GM12878 (cell line): ENCODE measurements around the gene KLHDC8A. TPM values are rescaled to one million over a fixed set of nuclear protein-coding genes. Genes with fewer than 3 reads are reported as not detected.

Source experiments
- ATAC-seq: fragments of 200-7000 bp; cut with Tn5 transposase; 3 replicates; pipeline ENCODE4 v1.9.1; 2020; ENCODE audit warnings: mild to moderate bottlenecking, moderate library complexity
- BruUV-seq: library from RNA; stranded (reverse); fragments of 400-500 nt; replicated peaks from 2 replicates; lab custom pipeline; 2021; lab: Mats Ljungman, UMichigan
- CTCF ChIA-PET: fragments of 300-600 bp; sonication (Branson Sonifier 250); formaldehyde crosslinking; extraction: SDS; loops from one replicate; lab custom pipeline; 2021; ENCODE audit warnings: inconsistent platforms; lab: Yijun Ruan, JAX
- POLR2A ChIA-PET: fragments of 350-600 bp; formaldehyde crosslinking; extraction: SDS; loops from one replicate; lab custom pipeline; 2021; ENCODE audit warnings: inconsistent platforms; lab: Charles Lee
- RAD21 ChIA-PET: fragments of 300-600 bp; sonication (Branson Sonifier 250); formaldehyde crosslinking; loops from one replicate; lab custom pipeline; 2023; ENCODE audit warnings: antibody characterized with exemption; ENCODE audit not compliant: unreplicated experiment; lab: Charles Lee
- SMC1A ChIA-PET: fragments of 300-600 bp; sonication (Branson Sonifier 250); formaldehyde crosslinking; loops from one replicate; lab custom pipeline; 2023; ENCODE audit not compliant: unreplicated experiment, uncharacterized antibody; lab: Charles Lee
- DNase-seq: peaks from one replicate; pipeline ENCODE4 v3.0.0-alpha.2; 2011; ENCODE audit warnings: low read depth, low spot score
- FAIRE-seq: peaks from 3 replicates; lab custom pipeline; 2011; peaks lifted over from hg19 to GRCh38; lab: Jason Lieb, UNC
- H2AFZ ChIP-seq: 2 replicates; pipeline ENCODE4 v1.6.0; 2011; ENCODE audit warnings: low read depth, low read length, control low read depth; ENCODE audit not compliant: control insufficient read depth
- H3K27ac ChIP-seq: 2 replicates; pipeline ENCODE4 v1.5.1; 2011; ENCODE audit warnings: control low read depth; ENCODE audit not compliant: control insufficient read depth, insufficient read depth
- H3K27me3 ChIP-seq, 2 experiments: replicated peaks in 1 of 2; 2 replicates each; pipeline versions ENCODE4 v1.6.0 to v1.6.1; 2011; ENCODE audit warnings: low read length in 1 of 2; ENCODE audit not compliant: control insufficient read depth in 2 of 2, insufficient read depth in 2 of 2
- H3K36me3 ChIP-seq, 2 experiments: 2 replicates each; pipeline ENCODE4 v1.5.1; 2011; ENCODE audit warnings: low read length in 1 of 2; ENCODE audit not compliant: control insufficient read depth in 2 of 2, insufficient read depth in 2 of 2
- H3K4me1 ChIP-seq: 2 replicates; pipeline ENCODE4 v1.6.1; 2011; ENCODE audit warnings: mild to moderate bottlenecking, low read length, moderate library complexity, mixed read lengths; ENCODE audit not compliant: control insufficient read depth, insufficient read depth
- H3K4me2 ChIP-seq: 2 replicates; pipeline ENCODE4 v1.6.0; 2011; ENCODE audit warnings: control low read depth; ENCODE audit not compliant: control insufficient read depth, insufficient read depth
- H3K4me3 ChIP-seq: fragments of 200-600 bp; sonication (generic); 2 replicates; pipeline ENCODE4 v1.5.1; 2016
- H3K79me2 ChIP-seq: 2 replicates; pipeline ENCODE4 v1.6.0; 2011; ENCODE audit warnings: low read length; ENCODE audit not compliant: control insufficient read depth, insufficient read depth
- H3K9ac ChIP-seq: 2 replicates; pipeline ENCODE4 v1.8.0; 2011; ENCODE audit warnings: low read length, control low read depth, mixed read lengths; ENCODE audit not compliant: control insufficient read depth, insufficient read depth
- H3K9me3 ChIP-seq: replicated peaks from 3 replicates; pipeline ENCODE4 v1.5.1; 2011; ENCODE audit warnings: mild to moderate bottlenecking, low read length; ENCODE audit not compliant: control insufficient read depth, insufficient read depth
- H4K20me1 ChIP-seq: 2 replicates; pipeline ENCODE4 v1.6.0; 2011; ENCODE audit not compliant: control insufficient read depth, insufficient read depth
- FOXM1 ChIP-seq: IDR thresholded peaks from 2 replicates; pipeline ENCODE4 v1.6.1; 2012; ENCODE audit warnings: low read depth, mild to moderate bottlenecking, inconsistent platforms, low read length, moderate library complexity
- RBBP5 ChIP-seq: fragments of 200-600 bp; sonication (generic); conservative IDR thresholded peaks from 2 replicates; pipeline ENCODE4 v1.6.1; 2016
- SRF ChIP-seq, 2 experiments: IDR thresholded peaks; 2 replicates each; pipeline ENCODE4 v1.6.1; 2011; ENCODE audit warnings: low read depth in 2 of 2, low read length in 2 of 2, mild to moderate bottlenecking in 1 of 2, moderate library complexity in 1 of 2
- WGBS: methylation state at CpG from one replicate; pipeline ENCODE4 v1.1.6; 2016; ENCODE audit warnings: low lambda C conversion rate; ENCODE audit not compliant: insufficient replicate concordance, insufficient coverage; ENCODE audit errors: missing lambda C conversion rate; 5-methylcytosine and 5-hydroxymethylcytosine counted together
- in situ Hi-C: fragments of 300-500 bp; cut with MboI; formaldehyde crosslinking; loops from 9 replicates; pipeline ENCODE4 v1.14.3; 2018; ENCODE audit warnings: mixed read lengths
- intact Hi-C: fragments of 100-400 bp; cut with micrococcal nuclease; formaldehyde crosslinking; loops from one replicate; pipeline ENCODE4 v1.14.2; 2022; ENCODE audit not compliant: unreplicated experiment
- polyA plus RNA-seq, 11 experiments: library from polyadenylated mRNA; depleted of rRNA in 4 of 11; unstranded in 6 of 11; stranded (reverse) in 5 of 11; fragments of >200 nt; fragmentation: Nextera tagmentation in 4 of 11; fragmentation: Illumina TruSeq in 1 of 11; extraction: Ambion mirVana in 4 of 11; extraction: Trizol in 1 of 11; gene quantifications; 1 replicate in 1 of 11; 2 replicates in 10 of 11; pipeline versions ENCODE4 v1.2.1 to v1.2.3, GENCODE V29; 2011 to 2016; ENCODE audit warnings: inconsistent platforms in 2 of 11, missing spikeins in 2 of 11, low read depth in 1 of 11
- total RNA-seq, 4 experiments: library from RNA; depleted of rRNA in 3 of 4; stranded (reverse); fragments of >200 nt in 3 of 4; fragmentation: Illumina TruSeq in 1 of 4; extraction: Trizol in 1 of 4; gene quantifications; 2 replicates each; pipeline versions ENCODE4 v1.2.1 to v1.2.3, GENCODE V29; 2013 to 2021

Gene KLHDC8A
- total and polyA plus RNA-seq, 10 of the 15 experiments (the other 5 are each of a cell fraction or from before 2014, with no cell fraction given), result not detected

DNA sequence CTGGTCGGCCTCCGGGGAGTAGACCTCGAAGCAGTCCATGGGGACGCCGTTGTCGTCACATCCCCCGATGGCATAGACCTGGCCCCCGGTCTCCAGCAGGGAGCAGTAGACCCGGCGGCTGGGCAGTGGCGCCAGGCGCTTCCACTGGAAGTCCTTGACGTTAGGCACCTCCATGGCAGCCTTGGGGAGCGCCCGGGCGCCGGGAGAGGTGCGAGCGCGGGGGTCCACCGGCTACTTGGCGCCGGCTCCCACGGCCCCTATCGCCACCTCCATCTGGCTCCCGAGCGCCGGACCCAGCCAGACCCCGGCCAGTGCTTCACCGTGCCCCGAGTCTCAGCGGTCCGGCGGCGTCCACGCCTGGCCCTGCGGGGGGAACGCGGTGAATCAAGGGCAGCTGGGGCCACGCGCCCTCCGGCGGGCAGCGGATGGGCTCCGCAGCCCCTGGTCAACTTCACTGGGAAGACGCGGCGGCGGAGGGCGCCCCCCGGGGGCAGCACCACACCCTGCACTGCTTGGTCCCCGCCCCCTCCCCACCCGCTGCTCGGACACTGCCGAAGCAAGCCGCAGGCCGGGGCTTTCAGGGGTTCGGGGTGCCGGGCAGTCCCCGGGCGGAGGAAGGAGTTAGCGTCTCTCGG, 13.2 kb downstream of the KLHDC8A start:
- no peak for DNase-seq
- intact Hi-C loops (no loop called here), in situ Hi-C loops (no loop called here)
- TF ChIP-seq SRF (IDR thresholded peaks at IDR 0.05; ENCODE audit: low read depth in 2 of 2, low read length in 2 of 2), result no peak
- no peak for TF ChIP-seq RBBP5
- Histone ChIP-seq H3K27me3 (peaks cover 15 to 16% of the 10 kb centered on the region in 2 experiments), H3K36me3 (no peaks in the 10 kb centered on the region), H3K79me2 (no peaks in the 10 kb centered on the region), H3K9ac (no peak overlapping the region), H2AFZ (no peak overlapping the region), H3K27ac (no peak overlapping the region), H3K9me3 (no peaks in the 10 kb centered on the region; the same call in 2 of the 3 replicates), H3K4me3 (no peak overlapping the region), H4K20me1 (no peaks in the 10 kb centered on the region; the same call in 1 of the 2 replicates), H3K4me1 (peaks cover 6% of the 10 kb centered on the region; the same call in 1 of the 2 replicates), H3K4me2 (no peak overlapping the region)
- SMC1A ChIA-PET, result no interaction called here
- CTCF ChIA-PET, result no interaction called here
- ATAC-seq, result no peak
- FAIRE-seq, result no peak
- BruUV-seq, result no TSS peak
- POLR2A ChIA-PET, result no interaction called here
- WGBS, result 24% methylated on average over 38 of the region's 63 CpGs
- RAD21 ChIA-PET, result no interaction called here

DNA sequence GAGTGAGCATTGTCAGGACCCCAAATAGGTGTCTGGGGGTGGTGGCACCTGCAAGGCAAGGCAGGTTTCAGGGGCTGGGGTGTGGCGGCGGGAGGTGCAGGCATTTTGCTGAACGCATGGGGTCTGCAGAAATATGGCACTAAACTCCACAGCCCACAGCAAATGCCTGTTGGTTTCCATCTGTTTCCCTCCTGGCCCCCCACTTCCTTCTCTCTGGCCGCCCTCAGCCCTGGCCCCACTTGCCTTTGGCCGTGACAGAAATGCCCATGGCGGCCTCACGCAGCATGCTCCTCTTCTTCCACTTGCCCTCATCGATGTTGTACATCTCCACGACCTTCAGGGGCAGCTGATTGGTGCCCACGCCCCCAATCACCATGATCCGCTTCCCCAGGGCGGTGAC, 13.7 kb downstream of the KLHDC8A start:
- WGBS, result 35% methylated on average over 12 of the region's 12 CpGs
- Histone ChIP-seq H3K79me2 (no peaks in the 10 kb centered on the region), H3K4me2 (no peak overlapping the region), H3K36me3 (no peaks in the 10 kb centered on the region), H3K4me1 (peaks cover 6% of the 10 kb centered on the region; the same call in 1 of the 2 replicates), H4K20me1 (no peaks in the 10 kb centered on the region; the same call in 1 of the 2 replicates), H3K27me3 (peaks cover 15 to 16% of the 10 kb centered on the region in 2 experiments), H2AFZ (no peak overlapping the region), H3K4me3 (no peak overlapping the region), H3K9me3 (no peaks in the 10 kb centered on the region; the same call in 2 of the 3 replicates)
- ATAC-seq (no peak), FAIRE-seq (no peak)
- BruUV-seq, result no TSS peak
- SMC1A ChIA-PET, result interaction anchor here (1.0 kb wide), 1 partner anchor 11 kb away, joined by 3 read pairs; no protein-coding TSS in a partner anchor
- no peak for TF ChIP-seq FOXM1
- TF ChIP-seq, all 136 proteins: peak for 0
- RAD21 ChIA-PET, result no interaction called here
- intact Hi-C loops, result no loop called here
- no peak overlapping the region for H3K27ac ChIP-seq
- no peak overlapping the region for H3K9ac ChIP-seq
- no peak for DNase-seq
- POLR2A ChIA-PET, result no interaction called here
- CTCF ChIA-PET, result interaction anchor here (1.0 to 1.2 kb wide), 2 partner anchors 11 to 182 kb away, joined by 3 to 6 read pairs; no protein-coding TSS in a partner anchor
- in situ Hi-C loops, result no loop called here
